Measurements from ENCODE around the gene QRICH2.

The QRICH2 gene

DNA sequence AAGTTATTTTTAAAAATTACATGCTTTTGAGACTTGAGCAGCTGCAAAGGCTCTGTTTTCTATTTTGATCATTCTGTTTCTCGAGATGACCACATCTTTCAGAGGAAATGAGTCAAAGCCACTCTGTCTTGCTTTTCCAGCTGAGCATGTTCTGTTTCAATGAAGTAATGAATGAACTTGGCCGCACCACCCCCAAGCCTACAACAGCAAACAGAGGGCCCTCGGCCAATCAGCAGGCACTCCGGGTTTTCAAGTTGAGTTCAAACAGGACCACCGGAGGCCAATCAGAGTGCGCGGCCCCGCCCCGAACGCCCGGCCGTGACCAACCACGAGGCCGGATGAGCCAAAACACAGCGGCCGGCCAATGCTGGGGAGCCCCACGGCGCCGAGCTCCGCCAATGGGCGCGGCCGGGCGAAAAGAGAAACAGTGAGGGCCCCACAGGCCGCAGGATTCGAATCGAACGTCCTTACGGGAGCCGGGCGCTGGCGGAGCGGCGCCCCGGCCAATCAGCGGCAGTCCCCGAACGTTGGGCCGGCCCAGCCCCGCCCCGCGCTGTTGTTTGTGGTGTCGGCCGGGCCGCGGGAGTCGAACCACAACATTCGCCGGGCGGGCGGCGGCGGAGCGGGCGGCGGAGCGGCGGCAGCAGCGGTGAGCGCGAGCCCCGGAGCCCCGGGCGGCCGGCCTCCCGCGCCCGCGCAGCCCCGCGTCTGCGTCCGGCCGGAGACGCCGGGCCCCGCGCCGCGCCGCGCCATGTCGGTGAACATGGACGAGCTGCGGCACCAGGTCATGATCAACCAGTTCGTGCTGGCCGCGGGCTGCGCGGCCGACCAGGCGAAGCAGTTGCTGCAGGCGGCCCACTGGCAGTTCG is 43.1 kb downstream of the QRICH2 start, which contains the start of gene UBALD2:
Gene UBALD2, plus strand, starts transcription at position 594 of the 869 bp plus-strand sequence. Its CDS starts 158 bp downstream, at position 752.
- H3K4me2 ChIP-seq (ENCODE audit: low read length, poor library complexity, severe bottlenecking), result peak within 1 kb of the TSS; percentile 91
- peak within 1 kb of the TSS; percentile 63 for H2AFZ ChIP-seq (ENCODE audit: low read depth, low read length)
- no peaks in the 10 kb centered on the region for H3K9me3 ChIP-seq (ENCODE audit: control insufficient read depth, low read length)
- H3K27me3 ChIP-seq (ENCODE audit: control insufficient read depth in 1 of 2, insufficient read depth in 1 of 2, low read length in 2 of 2), result no peaks in the 10 kb centered on the region
- H2AK5ac ChIP-seq (ENCODE audit: low read length, severe bottlenecking), result no peak within 1 kb of the TSS
- peak within 1 kb of the TSS; percentile 75 to 82 for H3K4ac ChIP-seq (ENCODE audit: low read depth in 1 of 2, low read length in 2 of 2)
- peak within 1 kb of the TSS; percentile 92 to 97 for H3K4me3 ChIP-seq (ENCODE audit: insufficient read depth in 1 of 2, low read depth in 1 of 2, low read length in 2 of 2)
- H3K4me1 ChIP-seq (ENCODE audit: control insufficient read depth, insufficient read depth, low read depth, low read length), result peaks cover 40% of the 10 kb centered on the region
- peaks cover 9% of the 10 kb centered on the region for H3K79me1 ChIP-seq (replicated peaks; ENCODE audit: low read length, poor library complexity, severe bottlenecking)
- H2BK120ac ChIP-seq (ENCODE audit: low read depth, low read length), result peak within 1 kb of the TSS; percentile 96
- H2BK5ac ChIP-seq (ENCODE audit: low read depth, low read length, poor library complexity, severe bottlenecking), result peak within 1 kb of the TSS; percentile 70
- peak within 1 kb of the TSS; percentile 79 for H4K8ac ChIP-seq (ENCODE audit: low read length)
- H3K14ac ChIP-seq (ENCODE audit: low read length in 2 of 2), result peak within 1 kb of the TSS; percentile 73 to 89
- peak within 1 kb of the TSS in 1 of 2 experiments; percentile 92 for H3K23ac ChIP-seq (ENCODE audit: low read length in 2 of 2)
- peaks cover 13 to 19% of the 10 kb centered on the region in 2 experiments for H3K36me3 ChIP-seq (ENCODE audit: control insufficient read depth in 1 of 2, insufficient read depth in 2 of 2, low read depth in 1 of 2, low read length in 2 of 2)
- peak within 1 kb of the TSS; percentile 86 to 91 for H3K18ac ChIP-seq (ENCODE audit: low read depth in 1 of 2, low read length in 2 of 2)
- DNase-seq, result peak; percentile 100
- H3K27ac ChIP-seq (ENCODE audit: low read length, poor library complexity, severe bottlenecking), result peak within 1 kb of the TSS; percentile 80
- WGBS, result under 1% methylated on average over 77 of the region's 94 CpGs
- H2BK15ac ChIP-seq (ENCODE audit: low read depth, poor library complexity, severe bottlenecking), result peak within 1 kb of the TSS; percentile 92
- peak within 1 kb of the TSS; percentile 91 for H4K91ac ChIP-seq (ENCODE audit: low read length)
- H3K9ac ChIP-seq (ENCODE audit: low read length), result peak within 1 kb of the TSS; percentile 92
- peak within 1 kb of the TSS in 1 of 2 experiments; percentile 87 for H2BK12ac ChIP-seq (ENCODE audit: low read length in 2 of 2)

DNA sequence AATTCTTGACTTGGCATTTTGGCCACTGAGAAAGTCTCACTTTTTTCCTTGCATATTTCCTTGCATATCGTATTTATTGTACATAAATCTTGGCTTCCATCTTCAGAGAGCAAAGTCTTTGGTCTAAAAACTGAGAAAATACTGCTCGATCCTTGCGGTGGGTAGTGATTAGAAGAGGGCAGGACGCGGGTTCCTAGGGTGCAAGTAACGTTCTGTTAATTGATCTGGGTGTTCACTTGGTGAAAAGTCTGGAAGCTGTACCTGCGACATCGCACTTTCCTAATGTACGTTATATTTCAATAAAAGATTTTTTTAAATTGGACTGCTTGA is 43.7 kb downstream of the QRICH2 start:
- DNase-seq, result no peak
- peak overlapping the region; percentile 42 for H4K8ac ChIP-seq (ENCODE audit: low read length)
- H2AFZ ChIP-seq (ENCODE audit: low read depth, low read length), result no peak overlapping the region
- no peak overlapping the region for H3K4me2 ChIP-seq (ENCODE audit: low read length, poor library complexity, severe bottlenecking)
- no peak overlapping the region for H4K91ac ChIP-seq (ENCODE audit: low read length)
- H2BK15ac ChIP-seq (ENCODE audit: low read depth, poor library complexity, severe bottlenecking), result no peak overlapping the region
- H3K23ac ChIP-seq (ENCODE audit: low read length in 2 of 2), result no peak overlapping the region
- H2BK120ac ChIP-seq (ENCODE audit: low read depth, low read length), result peak overlapping the region; percentile 73
- H2AK5ac ChIP-seq (ENCODE audit: low read length, severe bottlenecking), result no peak overlapping the region
- no peak overlapping the region for H2BK5ac ChIP-seq (ENCODE audit: low read depth, low read length, poor library complexity, severe bottlenecking)
- peak overlapping the region; percentile 86 for H3K9ac ChIP-seq (ENCODE audit: low read length)
- 58% methylated on average over 6 of the region's 9 CpGs for WGBS
- H3K4ac ChIP-seq (ENCODE audit: low read depth in 1 of 2, low read length in 2 of 2), result no peak overlapping the region
- no peaks in the 10 kb centered on the region for H3K27me3 ChIP-seq (ENCODE audit: control insufficient read depth in 1 of 2, insufficient read depth in 1 of 2, low read length in 2 of 2)
- H3K27ac ChIP-seq (ENCODE audit: low read length, poor library complexity, severe bottlenecking), result peak overlapping the region; percentile 80
- peak overlapping the region in 1 of 2 experiments; percentile 66 for H3K18ac ChIP-seq (ENCODE audit: low read depth in 1 of 2, low read length in 2 of 2)
- no peak overlapping the region for H3K14ac ChIP-seq (ENCODE audit: low read length in 2 of 2)
- H2BK12ac ChIP-seq (ENCODE audit: low read length in 2 of 2), result no peak overlapping the region
- peaks cover 9 to 14% of the 10 kb centered on the region in 2 experiments for H3K36me3 ChIP-seq (ENCODE audit: control insufficient read depth in 1 of 2, insufficient read depth in 2 of 2, low read depth in 1 of 2, low read length in 2 of 2)
- H3K9me3 ChIP-seq (ENCODE audit: control insufficient read depth, low read length), result no peaks in the 10 kb centered on the region
- H3K4me1 ChIP-seq (ENCODE audit: control insufficient read depth, insufficient read depth, low read depth, low read length), result peaks cover 35% of the 10 kb centered on the region
- peaks cover 3% of the 10 kb centered on the region for H3K79me1 ChIP-seq (replicated peaks; ENCODE audit: low read length, poor library complexity, severe bottlenecking)
- H3K4me3 ChIP-seq (ENCODE audit: insufficient read depth in 1 of 2, low read depth in 1 of 2, low read length in 2 of 2), result peak overlapping the region in 1 of 2 experiments; percentile 67

DNA sequence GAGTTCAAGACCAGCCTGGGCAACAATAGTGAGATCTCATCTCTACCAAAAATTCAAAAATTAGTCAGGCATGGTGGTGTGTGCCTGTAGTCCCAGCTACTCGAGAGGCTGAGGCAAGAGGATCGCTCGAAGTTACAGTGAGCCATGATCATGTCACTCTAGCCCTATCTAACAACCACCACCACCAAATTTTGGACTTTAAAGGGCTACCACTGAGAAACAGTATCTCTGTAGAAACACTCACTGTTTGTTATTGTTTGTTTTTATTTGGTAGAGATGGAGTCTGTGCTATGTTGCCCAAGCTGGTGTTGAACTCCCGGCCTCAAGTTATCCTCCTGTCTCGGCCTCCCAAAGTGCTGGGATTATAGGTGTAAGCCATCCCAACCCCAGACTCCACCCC is 44.2 kb downstream of the QRICH2 start:
- H3K4me2 ChIP-seq (ENCODE audit: low read length, poor library complexity, severe bottlenecking), result no peak overlapping the region
- H2AK5ac ChIP-seq (ENCODE audit: low read length, severe bottlenecking), result no peak overlapping the region
- no peaks in the 10 kb centered on the region for H3K79me1 ChIP-seq (replicated peaks; ENCODE audit: low read length, poor library complexity, severe bottlenecking)
- H4K91ac ChIP-seq (ENCODE audit: low read length), result no peak overlapping the region
- DNase-seq, result peak; percentile 17
- no peak overlapping the region for H3K4ac ChIP-seq (ENCODE audit: low read depth in 1 of 2, low read length in 2 of 2)
- H2BK120ac ChIP-seq (ENCODE audit: low read depth, low read length), result no peak overlapping the region
- no peak overlapping the region for H4K8ac ChIP-seq (ENCODE audit: low read length)
- H3K27me3 ChIP-seq (ENCODE audit: control insufficient read depth in 1 of 2, insufficient read depth in 1 of 2, low read length in 2 of 2), result no peaks in the 10 kb centered on the region
- no peak overlapping the region for H3K23ac ChIP-seq (ENCODE audit: low read length in 2 of 2)
- peak overlapping the region; percentile 86 for H3K9ac ChIP-seq (ENCODE audit: low read length)
- H3K4me3 ChIP-seq (ENCODE audit: insufficient read depth in 1 of 2, low read depth in 1 of 2, low read length in 2 of 2), result peak overlapping the region in 1 of 2 experiments; percentile 67
- peak overlapping the region; percentile 80 for H3K27ac ChIP-seq (ENCODE audit: low read length, poor library complexity, severe bottlenecking)
- no peak overlapping the region for H2AFZ ChIP-seq (ENCODE audit: low read depth, low read length)
- H3K9me3 ChIP-seq (ENCODE audit: control insufficient read depth, low read length), result no peaks in the 10 kb centered on the region
- no peak overlapping the region for H2BK15ac ChIP-seq (ENCODE audit: low read depth, poor library complexity, severe bottlenecking)
- H2BK12ac ChIP-seq (ENCODE audit: low read length in 2 of 2), result peak overlapping the region in 1 of 2 experiments; percentile 43
- H3K4me1 ChIP-seq (ENCODE audit: control insufficient read depth, insufficient read depth, low read depth, low read length), result peaks cover 30% of the 10 kb centered on the region
- 86% methylated on average over 3 of the region's 5 CpGs for WGBS
- no peak overlapping the region for H3K14ac ChIP-seq (ENCODE audit: low read length in 2 of 2)
- H2BK5ac ChIP-seq (ENCODE audit: low read depth, low read length, poor library complexity, severe bottlenecking), result no peak overlapping the region
- no peak overlapping the region for H3K18ac ChIP-seq (ENCODE audit: low read depth in 1 of 2, low read length in 2 of 2)
- peaks cover 4 to 9% of the 10 kb centered on the region in 2 experiments for H3K36me3 ChIP-seq (ENCODE audit: control insufficient read depth in 1 of 2, insufficient read depth in 2 of 2, low read depth in 1 of 2, low read length in 2 of 2)

DNA sequence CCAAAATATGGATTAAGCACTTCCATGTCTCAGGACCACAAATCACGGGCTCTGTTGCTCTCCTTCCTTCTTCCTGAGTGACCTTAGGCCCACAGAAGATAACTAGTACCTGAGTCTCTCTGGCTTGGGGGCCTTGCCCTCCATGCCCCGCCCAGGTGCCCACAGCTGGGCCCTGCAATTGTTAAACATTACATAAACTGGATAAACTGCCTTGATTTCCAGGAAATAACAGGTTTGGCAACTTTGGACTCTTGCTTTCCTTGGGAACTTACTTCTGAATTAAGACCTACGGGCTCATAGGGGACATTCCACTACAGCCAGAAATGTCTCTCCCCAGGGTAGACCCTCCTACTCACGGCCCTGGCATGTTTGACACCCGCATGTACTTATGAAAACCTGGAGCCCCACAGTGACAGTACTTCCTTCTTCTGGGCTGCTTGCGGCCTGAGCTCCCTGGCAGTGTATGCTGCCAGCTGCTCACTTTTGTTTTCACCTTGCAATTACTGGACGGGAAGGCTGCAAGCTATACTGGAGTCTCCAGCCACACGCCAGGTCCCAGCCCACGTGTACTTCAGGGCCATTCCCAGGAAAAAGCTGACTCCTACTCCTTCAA is 45.2 kb downstream of the QRICH2 start:
- Histone ChIP-seq H2AFZ (ENCODE audit: low read depth, low read length) (peak overlapping the region; percentile 55), H4K8ac (ENCODE audit: low read length) (peak overlapping the region; percentile 70), H2BK15ac (ENCODE audit: low read depth, poor library complexity, severe bottlenecking) (no peak overlapping the region), H3K18ac (ENCODE audit: low read depth in 1 of 2, low read length in 2 of 2) (peak overlapping the region in 1 of 2 experiments; percentile 54), H3K27me3 (ENCODE audit: control insufficient read depth in 1 of 2, insufficient read depth in 1 of 2, low read length in 2 of 2) (no peaks in the 10 kb centered on the region), H3K4me1 (ENCODE audit: control insufficient read depth, insufficient read depth, low read depth, low read length) (peaks cover 21% of the 10 kb centered on the region), H3K79me1 (replicated peaks; ENCODE audit: low read length, poor library complexity, severe bottlenecking) (no peaks in the 10 kb centered on the region), H2AK5ac (ENCODE audit: low read length, severe bottlenecking) (peak overlapping the region; percentile 77), H3K4me2 (ENCODE audit: low read length, poor library complexity, severe bottlenecking) (no peak overlapping the region), H2BK5ac (ENCODE audit: low read depth, low read length, poor library complexity, severe bottlenecking) (no peak overlapping the region), H3K4me3 (ENCODE audit: insufficient read depth in 1 of 2, low read depth in 1 of 2, low read length in 2 of 2) (no peak overlapping the region), H4K91ac (ENCODE audit: low read length) (no peak overlapping the region), H2BK12ac (ENCODE audit: low read length in 2 of 2) (peak overlapping the region; percentile 56 to 85), H2BK120ac (ENCODE audit: low read depth, low read length) (no peak overlapping the region), H3K14ac (ENCODE audit: low read length in 2 of 2) (no peak overlapping the region), H3K36me3 (ENCODE audit: control insufficient read depth in 1 of 2, insufficient read depth in 2 of 2, low read depth in 1 of 2, low read length in 2 of 2) (peaks cover 0 to 4% of the 10 kb centered on the region in 2 experiments), H3K23ac (ENCODE audit: low read length in 2 of 2) (no peak overlapping the region), H3K27ac (ENCODE audit: low read length, poor library complexity, severe bottlenecking) (peak overlapping the region; percentile 28), H3K4ac (ENCODE audit: low read depth in 1 of 2, low read length in 2 of 2) (peak overlapping the region in 1 of 2 experiments; percentile 91), H3K9me3 (ENCODE audit: control insufficient read depth, low read length) (no peaks in the 10 kb centered on the region), H3K9ac (ENCODE audit: low read length) (no peak overlapping the region)
- DNase-seq, result peak; percentile 43
- WGBS, result 77% methylated on average over 9 of the region's 9 CpGs

Data from mesenchymal stem cell (in vitro differentiated cells and primary cell).